ENCODE results near the gene DOLPP1.

GRCh38 chr9:129078691-129079503 is 2.0 kb upstream of the DOLPP1 start:
- TF ChIP-seq CTCF (IDR thresholded peaks at IDR 0.05; ENCODE audit: low read depth, low read length, missing input control) (no peak), EGR1 (IDR thresholded peaks at IDR 0.05; ENCODE audit: low read depth in 2 of 2) (no peak), RAD21 (IDR thresholded peaks at IDR 0.05) (no peak), TAF1 (conservative IDR thresholded peaks at IDR 0.05) (no peak), FOXA1 (IDR thresholded peaks at IDR 0.05) (no peak), JUND (IDR thresholded peaks at IDR 0.05) (no peak)
- TF ChIP-seq, protein P1, sequence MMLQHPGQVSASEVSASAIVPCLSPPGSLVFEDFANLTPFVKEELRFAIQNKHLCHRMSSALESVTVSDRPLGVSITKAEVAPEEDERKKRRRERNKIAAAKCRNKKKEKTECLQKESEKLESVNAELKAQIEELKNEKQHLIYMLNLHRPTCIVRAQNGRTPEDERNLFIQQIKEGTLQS (IDR thresholded peaks at IDR 0.05), result no peak
